ENCODE measurements around the gene PRR35. TPM values are rescaled to one million over a fixed set of nuclear protein-coding genes. Genes with fewer than 3 reads are reported as not detected.

The PRR35 gene
- total RNA-seq, 2 experiments from 2014 or later = not detected

DNA sequence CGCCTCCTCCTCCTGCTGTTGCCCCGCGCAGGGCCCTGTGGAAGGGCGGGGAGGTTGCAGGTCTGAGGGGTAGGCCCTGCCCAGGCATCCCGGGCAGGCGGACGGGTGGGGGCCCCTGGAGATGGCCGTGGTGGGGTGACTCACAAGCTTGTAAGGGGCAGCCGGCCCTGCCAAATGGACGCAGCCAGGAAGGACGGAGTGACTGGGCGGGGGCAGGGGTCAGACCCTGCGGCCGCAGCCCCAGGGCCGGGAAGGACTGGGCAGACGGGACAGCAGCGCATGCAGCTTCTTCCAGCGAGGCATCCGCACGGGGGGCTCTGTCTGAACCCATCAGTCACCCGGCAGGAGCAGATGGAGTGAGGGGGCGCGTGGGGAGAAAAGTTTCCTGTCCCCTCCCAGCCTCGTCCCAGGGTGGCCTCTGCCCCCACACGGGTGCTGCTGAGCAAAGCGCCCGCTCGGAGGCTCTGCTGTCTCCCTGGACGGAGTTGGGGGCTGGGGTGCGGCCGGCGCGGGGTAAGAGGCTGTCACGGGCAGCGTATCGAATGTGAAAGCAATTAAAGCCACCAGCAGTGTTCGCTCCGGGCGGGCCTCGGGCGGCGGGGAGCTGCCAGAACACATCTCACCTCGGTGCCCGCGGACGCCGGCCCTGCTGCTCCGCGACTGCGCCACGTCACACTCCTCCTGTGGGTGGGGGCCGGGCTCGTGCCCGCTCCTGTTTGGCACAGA, 5.4 kb upstream of the PRR35 start:
- CTCF ChIA-PET = no interaction called here
- no peaks in the 10 kb centered on the region for H3K4me1 Mint-ChIP-seq (ENCODE audit: low read depth)
- TF ChIP-seq CTCF (IDR thresholded peaks at IDR 0.05) = no peak
- H3K9me3 Mint-ChIP-seq = no peaks in the 10 kb centered on the region
- POLR2A ChIA-PET = no interaction called here
- no peaks in the 10 kb centered on the region for H3K36me3 Mint-ChIP-seq (ENCODE audit: low read depth)
- DNase-seq (no peak), ATAC-seq (no peak)
- no peak overlapping the region for H3K27ac Mint-ChIP-seq
- H3K4me3 Mint-ChIP-seq = no peak overlapping the region
- intact Hi-C loops (cut with micrococcal nuclease) = no loop called here
- H3K27me3 Mint-ChIP-seq = peaks cover 6% of the 10 kb centered on the region

GRCh38 chr16:555528-556473, 4.4 kb upstream of the PRR35 start:
- ChIA-PET CTCF (no interaction called here), POLR2A (no interaction called here)
- Mint-ChIP-seq H3K27me3 (peaks cover 6% of the 10 kb centered on the region), H3K4me3 (no peak overlapping the region), H3K36me3 (ENCODE audit: low read depth) (no peaks in the 10 kb centered on the region), H3K27ac (no peak overlapping the region), H3K9me3 (no peaks in the 10 kb centered on the region), H3K4me1 (ENCODE audit: low read depth) (no peaks in the 10 kb centered on the region)
- TF ChIP-seq CTCF (IDR thresholded peaks at IDR 0.05) = no peak
- ATAC-seq = no peak
- intact Hi-C loops (cut with micrococcal nuclease) = no loop called here
- DNase-seq = no peak

DNA sequence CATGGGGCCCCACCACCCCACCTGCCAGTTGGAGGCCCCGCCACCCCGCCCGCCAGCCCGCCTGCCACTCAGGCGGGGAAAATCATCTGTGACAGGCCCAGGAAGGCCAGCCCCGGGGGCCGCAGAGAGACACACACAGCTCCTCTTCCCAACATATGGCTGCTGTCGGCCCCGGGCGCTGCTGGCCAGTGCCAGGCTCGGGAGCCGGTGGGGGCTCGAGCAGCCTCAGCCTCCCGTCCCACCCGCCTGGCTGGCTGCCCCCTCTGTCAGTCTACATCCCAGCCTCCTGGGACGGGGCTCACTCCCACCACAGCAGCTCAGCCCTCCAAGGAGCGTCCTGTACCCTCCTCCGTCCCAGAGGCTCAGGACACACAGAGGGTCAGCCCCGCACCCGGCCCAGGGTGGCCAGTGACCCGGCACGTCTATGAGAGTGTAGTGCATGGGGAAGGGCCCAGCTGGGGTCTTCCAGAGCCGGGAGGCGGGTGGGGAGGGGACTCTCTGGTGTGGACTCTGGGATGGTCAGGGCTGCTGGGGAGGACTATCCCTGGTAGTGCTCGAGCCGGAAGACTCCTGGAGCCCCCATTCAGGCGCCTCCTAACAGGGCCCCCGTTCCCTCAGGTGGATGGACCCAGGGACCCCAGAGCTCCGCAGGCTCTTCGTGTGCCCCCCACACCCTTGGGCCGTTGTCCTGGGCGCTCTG, 3.6 kb upstream of the PRR35 start:
- Mint-ChIP-seq H3K27ac (no peak overlapping the region), H3K4me1 (ENCODE audit: low read depth) (no peaks in the 10 kb centered on the region), H3K27me3 (peaks cover 6% of the 10 kb centered on the region), H3K36me3 (ENCODE audit: low read depth) (no peaks in the 10 kb centered on the region), H3K9me3 (no peaks in the 10 kb centered on the region), H3K4me3 (no peak overlapping the region)
- DNase-seq (no peak), ATAC-seq (no peak)
- ChIA-PET CTCF (no interaction called here), POLR2A (no interaction called here)
- no peak for TF ChIP-seq CTCF (IDR thresholded peaks at IDR 0.05)
- intact Hi-C loops (cut with micrococcal nuclease) = no loop called here

GRCh38 chr16:557463-558297, 2.5 kb upstream of the PRR35 start:
- ChIA-PET POLR2A (interaction anchor here (0.7 kb wide), 1 partner anchor 38 kb away, joined by 3 read pairs; no protein-coding TSS in a partner anchor), CTCF (no interaction called here)
- no peak for TF ChIP-seq CTCF (IDR thresholded peaks at IDR 0.05)
- H3K27ac Mint-ChIP-seq = no peak overlapping the region
- H3K9me3 Mint-ChIP-seq = no peaks in the 10 kb centered on the region
- intact Hi-C loops (cut with micrococcal nuclease) = no loop called here
- peaks cover 6% of the 10 kb centered on the region for H3K27me3 Mint-ChIP-seq
- H3K36me3 Mint-ChIP-seq (ENCODE audit: low read depth) = no peaks in the 10 kb centered on the region
- ATAC-seq (no peak), DNase-seq (no peak)
- H3K4me3 Mint-ChIP-seq = no peak overlapping the region
- H3K4me1 Mint-ChIP-seq (ENCODE audit: low read depth) = no peaks in the 10 kb centered on the region

All from activated CD8-positive, alpha-beta T cell treated with anti-CD3 and anti-CD28 coated beads for 36 hours (primary cell).